ENCODE results near the gene SH3RF3.

GRCh38 chr2:109184368-109184767 is 55.4 kb downstream of the SH3RF3 start:
- no peak for TF ChIP-seq MYC (IDR thresholded peaks at IDR 0.05; ENCODE audit: low read depth, low read length)
- TF ChIP-seq, protein P1, sequence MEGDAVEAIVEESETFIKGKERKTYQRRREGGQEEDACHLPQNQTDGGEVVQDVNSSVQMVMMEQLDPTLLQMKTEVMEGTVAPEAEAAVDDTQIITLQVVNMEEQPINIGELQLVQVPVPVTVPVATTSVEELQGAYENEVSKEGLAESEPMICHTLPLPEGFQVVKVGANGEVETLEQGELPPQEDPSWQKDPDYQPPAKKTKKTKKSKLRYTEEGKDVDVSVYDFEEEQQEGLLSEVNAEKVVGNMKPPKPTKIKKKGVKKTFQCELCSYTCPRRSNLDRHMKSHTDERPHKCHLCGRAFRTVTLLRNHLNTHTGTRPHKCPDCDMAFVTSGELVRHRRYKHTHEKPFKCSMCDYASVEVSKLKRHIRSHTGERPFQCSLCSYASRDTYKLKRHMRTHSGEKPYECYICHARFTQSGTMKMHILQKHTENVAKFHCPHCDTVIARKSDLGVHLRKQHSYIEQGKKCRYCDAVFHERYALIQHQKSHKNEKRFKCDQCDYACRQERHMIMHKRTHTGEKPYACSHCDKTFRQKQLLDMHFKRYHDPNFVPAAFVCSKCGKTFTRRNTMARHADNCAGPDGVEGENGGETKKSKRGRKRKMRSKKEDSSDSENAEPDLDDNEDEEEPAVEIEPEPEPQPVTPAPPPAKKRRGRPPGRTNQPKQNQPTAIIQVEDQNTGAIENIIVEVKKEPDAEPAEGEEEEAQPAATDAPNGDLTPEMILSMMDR (IDR thresholded peaks at IDR 0.05; ENCODE audit: low read depth, low read length), result no peak
- TF ChIP-seq POLR2A (IDR thresholded peaks at IDR 0.05; ENCODE audit: extremely low read depth, insufficient read length), result no peak

Measured in NB4 (cell line).